PC-9 (cell line): Measurements from ENCODE around the gene MTUS2. TPM values are rescaled to one million over a fixed set of nuclear protein-coding genes. Genes with fewer than 3 reads are reported as not detected.

Experiments
- BruUV-seq: library from RNA; stranded (reverse); fragments of 400-500 nt; replicated peaks from 2 replicates; lab custom pipeline; 2021; lab: Mats Ljungman, UMichigan
- CTCF ChIA-PET: fragments of 300-600 bp; sonication (Branson Sonifier 250); formaldehyde crosslinking; loops from one replicate; lab custom pipeline; 2022; ENCODE audit warnings: antibody characterized with exemption; lab: Charles Lee
- POLR2A ChIA-PET: fragments of 300-600 bp; sonication (Branson Sonifier 250); formaldehyde crosslinking; loops from one replicate; lab custom pipeline; 2022; ENCODE audit warnings: antibody characterized with exemption; ENCODE audit not compliant: unreplicated experiment; lab: Charles Lee
- DNase-seq, 2 experiments: peaks; one replicate each; pipeline versions ENCODE4 v3.0.0 to v3.0.0-alpha.2; 2015 to 2022; ENCODE audit warnings: mixed read lengths in 1 of 2
- H2AFZ ChIP-seq: fragments of 200-600 bp; sonication (generic); 2 replicates; pipeline ENCODE4 v1.8.1; 2017; ENCODE audit warnings: antibody characterized with exemption
- H3F3A ChIP-seq: fragments of 200-600 bp; sonication (generic); 2 replicates; pipeline ENCODE4 v1.8.1; 2017; ENCODE audit warnings: antibody characterized with exemption, mild to moderate bottlenecking, low read depth; ENCODE audit not compliant: insufficient read depth
- H3K27ac ChIP-seq: fragments of 200-600 bp; sonication (generic); 2 replicates; pipeline ENCODE4 v1.6.1; 2016; ENCODE audit warnings: mixed run types
- H3K27me3 ChIP-seq: fragments of 200-600 bp; sonication (generic); 2 replicates; pipeline ENCODE4 v1.6.1; 2016; ENCODE audit warnings: low read depth, mixed run types; ENCODE audit not compliant: insufficient read depth
- H3K36me3 ChIP-seq: fragments of 200-600 bp; sonication (generic); 2 replicates; pipeline ENCODE4 v1.6.1; 2016; ENCODE audit warnings: low read depth, mixed run types
- H3K4me1 ChIP-seq: fragments of 200-600 bp; sonication (generic); replicated peaks from 2 replicates; pipeline ENCODE4 v1.6.1; 2016; ENCODE audit warnings: mixed run types; ENCODE audit not compliant: insufficient read depth
- H3K4me2 ChIP-seq: fragments of 200-600 bp; sonication (generic); 2 replicates; pipeline ENCODE4 v1.6.1; 2017; ENCODE audit warnings: mixed run types
- H3K4me3 ChIP-seq: fragments of 200-600 bp; sonication (generic); 2 replicates; pipeline ENCODE4 v1.6.1; 2016; ENCODE audit warnings: mixed run types
- H3K79me2 ChIP-seq: fragments of 200-600 bp; sonication (generic); 2 replicates; pipeline ENCODE4 v1.6.1; 2017; ENCODE audit warnings: low read depth, mixed run types
- H3K9me2 ChIP-seq: fragments of 200-600 bp; sonication (generic); 2 replicates; pipeline ENCODE4 v1.8.1; 2017; ENCODE audit warnings: mild to moderate bottlenecking; ENCODE audit not compliant: insufficient read depth
- H3K9me3 ChIP-seq: fragments of 200-600 bp; sonication (generic); 2 replicates; pipeline ENCODE4 v1.8.1; 2016; ENCODE audit warnings: low read depth; ENCODE audit not compliant: insufficient read depth
- H4K20me1 ChIP-seq: fragments of 200-600 bp; sonication (generic); 2 replicates; pipeline ENCODE4 v1.8.1; 2017; ENCODE audit not compliant: insufficient read depth
- CTCF ChIP-seq: fragments of 200-600 bp; sonication (generic); conservative IDR thresholded peaks from 2 replicates; pipeline ENCODE4 v1.6.1; 2017; ENCODE audit warnings: mixed run types, antibody characterized with exemption, mild to moderate bottlenecking, moderate library complexity
- EZH2 ChIP-seq: fragments of 200-600 bp; sonication (generic); IDR thresholded peaks from 2 replicates; pipeline ENCODE4 v1.8.0; 2017; ENCODE audit warnings: antibody characterized with exemption, low read depth
- intact Hi-C: fragments of 100-400 bp; cut with micrococcal nuclease; formaldehyde crosslinking; loops from one replicate; pipeline ENCODE4 v1.10.0; 2022; ENCODE audit not compliant: unreplicated experiment
- total RNA-seq: library from RNA; stranded (reverse); gene quantifications from 2 replicates; pipeline ENCODE4 v1.2.3, GENCODE V29; 2021

Gene MTUS2
- total RNA-seq, 1 experiment from 2014 or later, result not detected

DNA sequence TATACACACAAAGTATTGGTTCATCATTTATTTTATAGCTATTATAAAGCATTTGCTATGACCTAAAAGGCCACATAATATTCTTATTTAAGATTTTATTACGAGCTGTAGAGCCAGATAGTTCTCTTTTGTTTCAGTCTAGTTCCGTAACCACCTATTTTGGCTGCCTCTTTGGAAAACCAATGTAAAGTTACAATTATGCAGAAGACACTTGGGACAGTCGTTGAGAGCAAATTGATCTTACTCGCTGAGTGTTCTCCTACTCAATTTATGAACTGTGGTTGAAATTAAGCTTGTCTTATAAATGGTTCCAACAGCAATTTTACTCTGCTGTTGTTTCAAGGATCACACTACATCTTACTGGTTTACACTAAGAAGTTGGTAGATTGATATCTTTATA is 653.0 kb downstream of the MTUS2 start:
- intact Hi-C loops, result no loop called here
- POLR2A ChIA-PET, result no interaction called here
- BruUV-seq, result no TSS peak

DNA sequence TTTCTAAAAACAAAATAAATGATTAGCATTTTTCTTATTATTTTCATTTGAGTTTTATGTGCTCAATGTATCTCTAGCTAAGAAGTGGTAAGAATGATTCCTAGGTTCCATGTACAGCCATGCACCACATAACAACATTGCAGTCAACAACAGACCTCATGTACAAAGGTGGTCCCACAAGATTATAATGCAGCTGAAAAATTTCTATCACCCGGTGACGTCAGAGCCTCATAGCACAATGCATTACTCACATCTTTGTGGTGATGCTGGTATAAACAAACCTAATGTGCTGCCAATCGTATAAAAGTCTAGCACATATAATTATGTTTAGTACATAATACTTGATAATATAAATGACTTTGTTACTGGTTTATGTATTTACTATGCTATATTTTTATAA is 654.9 kb downstream of the MTUS2 start:
- Histone ChIP-seq H3K27me3 (peaks cover 39% of the 10 kb centered on the region), H3K9me2 (no peaks in the 10 kb centered on the region), H3K4me1 (no peaks in the 10 kb centered on the region), H3F3A (no peaks in the 10 kb centered on the region), H3K36me3 (no peaks in the 10 kb centered on the region), H2AFZ (no peak overlapping the region), H4K20me1 (0 out of 2 replicates have a peak, but pooled peaks cover 4% of the 10 kb centered on the region), H3K27ac (no peak overlapping the region), H3K79me2 (no peaks in the 10 kb centered on the region), H3K4me2 (no peak overlapping the region), H3K4me3 (no peak overlapping the region), H3K9me3 (no peaks in the 10 kb centered on the region)
- no TSS peak for BruUV-seq
- ChIA-PET CTCF (no interaction called here), POLR2A (interaction anchor here (0.7 kb wide), 1 partner anchor 241 kb away, joined by 5 read pairs; no protein-coding TSS in a partner anchor)
- no peak for DNase-seq
- intact Hi-C loops, result no loop called here
- TF ChIP-seq EZH2 (no peak), CTCF (no peak)

More for the DNA sequence above, 653.0 kb downstream of the MTUS2 start:
- H3K4me1 ChIP-seq, result no peaks in the 10 kb centered on the region
- H3K36me3 ChIP-seq, result no peaks in the 10 kb centered on the region
- no peaks in the 10 kb centered on the region for H3K79me2 ChIP-seq
- no peaks in the 10 kb centered on the region for H3K9me3 ChIP-seq
- no peaks in the 10 kb centered on the region for H3K9me2 ChIP-seq
- TF ChIP-seq EZH2 (no peak), CTCF (no peak)
- no peak overlapping the region for H3K27ac ChIP-seq
- no peak overlapping the region for H2AFZ ChIP-seq
- peaks cover 21% of the 10 kb centered on the region; the same call in 1 of the 2 replicates for H3K27me3 ChIP-seq
- H4K20me1 ChIP-seq, result 0 out of 2 replicates have a peak, but pooled peaks cover 4% of the 10 kb centered on the region
- CTCF ChIA-PET, result interaction anchor here (0.6 kb wide), 1 partner anchor 401 kb away, joined by 4 read pairs; no protein-coding TSS in a partner anchor
- H3K4me3 ChIP-seq, result no peak overlapping the region
- no peak for DNase-seq
- H3F3A ChIP-seq, result no peaks in the 10 kb centered on the region
- no peak overlapping the region for H3K4me2 ChIP-seq

GRCh38 chr13:29476046-29476445 is 655.9 kb downstream of the MTUS2 start:
- Histone ChIP-seq H2AFZ (no peak overlapping the region), H3K4me1 (no peaks in the 10 kb centered on the region), H3K27ac (no peak overlapping the region), H3K9me2 (no peaks in the 10 kb centered on the region), H4K20me1 (0 out of 2 replicates have a peak, but pooled peaks cover 4% of the 10 kb centered on the region), H3K4me2 (no peak overlapping the region), H3K79me2 (no peaks in the 10 kb centered on the region), H3K9me3 (no peaks in the 10 kb centered on the region), H3K27me3 (peaks cover 49% of the 10 kb centered on the region), H3K4me3 (no peak overlapping the region), H3K36me3 (no peaks in the 10 kb centered on the region), H3F3A (no peaks in the 10 kb centered on the region)
- BruUV-seq, result no TSS peak
- ChIA-PET POLR2A (no interaction called here), CTCF (no interaction called here)
- no peak for TF ChIP-seq EZH2
- DNase-seq, result no peak
- intact Hi-C loops, result no loop called here
